ENCODE measurements around the gene LYSMD3.

- no peak for TF ChIP-seq POLR2A (IDR thresholded peaks at IDR 0.05)
- no peak for TF ChIP-seq CTCF (IDR thresholded peaks at IDR 0.05 in 4 of 5, conservative IDR thresholded peaks at IDR 0.05 in 1 of 5)
Observed at GRCh38 chr5:90571147-90571773, 41.9 kb upstream of the LYSMD3 start.

All from gastrocnemius medialis (tissue), 4 donors.